NT2/D1 (cell line): ENCODE results near the gene CEP19.

Source experiments
- DNase-seq: peaks from one replicate; pipeline ENCODE4 v3.0.0-alpha.2; 2011; ENCODE audit warnings: low read depth, low spot score
- H3K27me3 ChIP-seq: 2 replicates; pipeline ENCODE4 v1.6.0; 2011; ENCODE audit warnings: mild to moderate bottlenecking; ENCODE audit not compliant: insufficient read length, insufficient read depth
- H3K36me3 ChIP-seq: 2 replicates; pipeline ENCODE4 v1.6.1; 2011; ENCODE audit warnings: mild to moderate bottlenecking, low read length, mixed read lengths; ENCODE audit not compliant: insufficient read depth, insufficient read length
- H3K4me1 ChIP-seq: 2 replicates; pipeline ENCODE4 v1.5.1; 2011; ENCODE audit not compliant: insufficient read depth, insufficient read length
- H3K4me3 ChIP-seq: 2 replicates; pipeline ENCODE4 v1.5.1; 2011; ENCODE audit warnings: low read depth; ENCODE audit not compliant: insufficient read length
- H3K9ac ChIP-seq: 2 replicates; pipeline ENCODE4 v1.6.0; 2011; ENCODE audit warnings: low read depth; ENCODE audit not compliant: insufficient read length
- H3K9me3 ChIP-seq: 2 replicates; pipeline ENCODE4 v1.5.1; 2011; ENCODE audit warnings: mild to moderate bottlenecking, low read length; ENCODE audit not compliant: insufficient read depth
- SUZ12 ChIP-seq: IDR thresholded peaks from 2 replicates; pipeline ENCODE4 v1.6.1; 2011; ENCODE audit not compliant: insufficient read length, insufficient read depth; ENCODE audit errors: extremely low read depth
- YY1 ChIP-seq: IDR thresholded peaks from 2 replicates; pipeline ENCODE4 v1.6.1; 2011; ENCODE audit not compliant: insufficient read length, insufficient read depth
- ZNF274 ChIP-seq: IDR thresholded peaks from 2 replicates; pipeline ENCODE4 v1.6.1; 2011; ENCODE audit warnings: mild to moderate bottlenecking, low read depth, low read length

The CEP19 gene

GRCh38 chr3:196706327-196706726, 5.7 kb downstream of the CEP19 start:
- no peak overlapping the region for H3K4me3 ChIP-seq
- no peak for DNase-seq
- H3K4me1 ChIP-seq, result no peaks in the 10 kb centered on the region
- H3K9ac ChIP-seq, result no peak overlapping the region
- no peaks in the 10 kb centered on the region for H3K36me3 ChIP-seq
- no peaks in the 10 kb centered on the region for H3K9me3 ChIP-seq
- TF ChIP-seq YY1 (no peak), SUZ12 (no peak), ZNF274 (no peak)
- peaks cover 6% of the 10 kb centered on the region for H3K27me3 ChIP-seq

DNA sequence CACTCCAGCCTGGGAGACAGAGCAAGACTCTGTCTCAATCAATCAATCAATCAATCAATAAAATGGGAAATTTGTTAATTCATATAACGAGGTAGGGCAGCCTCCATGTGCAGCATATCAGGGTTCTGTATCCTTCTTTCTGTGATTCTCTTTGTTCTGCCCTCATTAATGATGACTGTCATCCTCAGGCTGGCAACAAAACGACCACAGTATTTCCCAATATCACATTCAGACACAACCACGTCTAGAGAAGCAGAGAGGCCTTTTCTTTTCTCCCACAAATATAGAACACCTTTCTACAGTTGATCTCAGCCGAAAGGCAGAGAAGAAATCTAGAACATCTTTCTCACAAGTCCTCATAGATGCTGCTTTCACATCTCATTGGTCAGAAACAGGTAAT, 11.2 kb downstream of the CEP19 start:
- Histone ChIP-seq H3K36me3 (no peaks in the 10 kb centered on the region), H3K4me1 (no peaks in the 10 kb centered on the region), H3K9me3 (no peaks in the 10 kb centered on the region), H3K9ac (no peak overlapping the region), H3K4me3 (no peak overlapping the region), H3K27me3 (no peaks in the 10 kb centered on the region)
- TF ChIP-seq ZNF274 (no peak), SUZ12 (no peak), YY1 (no peak)
- DNase-seq, result no peak

DNA sequence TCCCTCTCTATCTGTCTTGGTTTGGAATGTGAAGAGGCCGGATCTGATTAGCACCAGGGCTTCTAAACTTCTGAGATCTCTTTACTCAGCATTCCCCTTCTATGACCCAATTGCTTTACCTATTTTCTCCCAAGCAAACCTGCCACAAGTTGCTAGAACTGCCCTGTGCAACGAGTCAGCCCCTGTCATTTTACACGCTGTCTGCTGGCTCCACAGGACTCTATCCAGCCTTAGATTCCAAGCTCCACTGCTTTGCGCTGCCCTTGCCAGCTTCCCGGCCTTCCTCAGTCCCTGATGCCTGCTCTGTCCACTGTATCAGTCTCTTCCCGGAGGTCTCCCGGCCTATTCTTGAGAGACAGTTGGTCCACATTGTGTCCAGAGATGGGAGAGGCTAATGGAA, 12.3 kb downstream of the CEP19 start:
- TF ChIP-seq SUZ12, result no peak
- TF ChIP-seq ZNF274, result no peak
- TF ChIP-seq YY1, result no peak
- no peak overlapping the region for H3K9ac ChIP-seq
- no peak for DNase-seq

DNA sequence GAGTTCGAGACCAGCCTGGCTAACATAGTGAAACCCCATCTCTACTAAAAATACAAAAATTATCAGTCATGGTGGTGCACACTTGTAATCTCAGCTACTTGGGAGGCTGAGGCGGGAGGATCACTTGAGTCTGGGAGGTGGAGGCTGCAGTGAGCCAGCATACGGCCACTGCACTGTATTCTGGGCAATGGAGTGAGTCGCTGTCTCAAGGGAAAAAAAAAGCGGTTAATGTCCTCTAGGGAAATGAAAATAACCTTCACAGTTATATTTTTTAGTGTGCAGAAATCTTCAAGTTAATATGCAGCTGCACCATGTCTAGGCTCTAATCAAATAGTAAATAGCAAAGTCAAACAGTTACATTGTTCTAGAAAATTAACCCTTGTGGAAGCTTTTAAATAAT, 14.8 kb downstream of the CEP19 start:
- Histone ChIP-seq H3K9me3 (no peaks in the 10 kb centered on the region), H3K9ac (no peak overlapping the region), H3K27me3 (no peaks in the 10 kb centered on the region), H3K36me3 (no peaks in the 10 kb centered on the region), H3K4me1 (no peaks in the 10 kb centered on the region), H3K4me3 (no peak overlapping the region)
- no peak for DNase-seq
- TF ChIP-seq SUZ12 (no peak), YY1 (no peak), ZNF274 (no peak)

More for the DNA sequence above, 12.3 kb downstream of the CEP19 start:
- Histone ChIP-seq H3K4me1 (no peaks in the 10 kb centered on the region), H3K9me3 (no peaks in the 10 kb centered on the region), H3K27me3 (no peaks in the 10 kb centered on the region), H3K36me3 (no peaks in the 10 kb centered on the region), H3K4me3 (no peak overlapping the region)

GRCh38 chr3:196695849-196696226, 16.2 kb downstream of the CEP19 start:
- H3K27me3 ChIP-seq, result no peaks in the 10 kb centered on the region
- no peaks in the 10 kb centered on the region for H3K36me3 ChIP-seq
- H3K9ac ChIP-seq, result no peak overlapping the region
- H3K4me1 ChIP-seq, result no peaks in the 10 kb centered on the region
- TF ChIP-seq ZNF274 (no peak), SUZ12 (no peak), YY1 (no peak)
- H3K9me3 ChIP-seq, result no peaks in the 10 kb centered on the region
- no peak overlapping the region for H3K4me3 ChIP-seq
- DNase-seq, result no peak

DNA sequence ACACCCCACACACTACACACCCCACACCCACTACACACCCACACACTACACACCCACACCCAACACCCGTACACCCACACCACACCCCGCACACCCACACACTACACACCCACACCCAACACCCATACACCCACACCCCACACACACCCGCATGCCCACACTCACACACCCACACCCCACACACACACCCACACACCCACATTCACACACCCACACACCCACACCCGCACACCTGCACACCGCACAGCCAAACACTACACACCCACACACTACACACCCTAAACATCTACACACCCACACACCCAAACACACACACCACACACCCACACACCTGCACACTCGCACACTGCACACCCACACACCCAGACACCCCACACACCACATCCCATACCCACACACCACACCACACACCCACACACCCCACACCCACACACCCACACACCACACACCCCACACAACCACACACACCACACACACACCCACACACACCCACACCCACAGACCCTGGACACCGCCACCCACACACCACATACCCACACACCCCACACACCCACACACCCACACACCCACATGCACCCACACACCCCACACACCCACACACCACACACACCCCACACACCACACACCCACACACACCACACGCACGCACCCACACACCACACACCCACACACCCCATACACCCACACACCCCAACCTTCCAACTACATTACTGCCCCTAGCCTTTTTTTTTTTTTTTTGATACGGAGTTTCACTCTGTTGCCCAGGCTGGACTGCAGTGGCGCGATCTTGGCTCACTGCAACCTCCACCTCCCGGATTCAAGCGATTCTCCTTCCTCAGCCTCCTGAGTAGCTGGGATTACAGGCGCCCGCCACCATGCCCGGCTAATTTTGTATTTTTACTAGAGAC, 16.9 kb downstream of the CEP19 start:
- no peaks in the 10 kb centered on the region for H3K36me3 ChIP-seq
- H3K9ac ChIP-seq, result no peak overlapping the region
- no peaks in the 10 kb centered on the region for H3K4me1 ChIP-seq
- no peaks in the 10 kb centered on the region for H3K9me3 ChIP-seq
- no peak overlapping the region for H3K4me3 ChIP-seq
- H3K27me3 ChIP-seq, result no peaks in the 10 kb centered on the region
- DNase-seq, result no peak
- TF ChIP-seq YY1 (no peak), SUZ12 (no peak), ZNF274 (no peak)

DNA sequence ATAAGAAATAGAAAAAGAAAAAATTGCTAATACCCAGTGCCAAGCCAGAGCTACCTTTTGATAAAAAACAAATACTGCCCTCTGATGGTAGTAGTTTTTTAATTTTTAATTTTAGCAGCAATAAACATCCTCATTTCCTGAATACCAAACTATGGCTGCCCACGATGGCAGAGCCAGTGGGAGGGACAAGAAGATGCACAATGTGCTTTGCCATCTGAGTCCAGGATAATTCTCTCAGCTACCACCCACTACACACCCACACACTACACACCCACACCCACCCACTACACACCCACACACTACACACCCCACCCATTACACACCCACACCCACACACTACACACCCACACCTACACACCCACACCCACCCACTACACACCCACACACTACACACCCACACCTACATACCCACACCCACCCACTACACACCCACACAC, 17.8 kb downstream of the CEP19 start:
- H3K36me3 ChIP-seq, result no peaks in the 10 kb centered on the region
- no peak for DNase-seq
- no peak for TF ChIP-seq SUZ12
- no peaks in the 10 kb centered on the region for H3K9me3 ChIP-seq
- H3K4me3 ChIP-seq, result no peak overlapping the region
- H3K4me1 ChIP-seq, result no peaks in the 10 kb centered on the region
- H3K9ac ChIP-seq, result no peak overlapping the region
- H3K27me3 ChIP-seq, result no peaks in the 10 kb centered on the region
